ENCODE measurements around the gene STAC2.
A peak's percentile ranks its signal among the peaks of the same experiment; 100 is the strongest.
"Not testable (repeated sequence)": the region's sequence is repeated elsewhere in the genome, so short reads cannot be mapped to it uniquely, and the experiment has no call there.

The STAC2 gene

GRCh38 chr17:39186481-39187002 lies 39.2 kb downstream of the STAC2 start:
- no peak for DNase-seq (ENCODE audit: low spot score)

- DNase-seq (ENCODE audit: low spot score): no peak
Measured at GRCh38 chr17:39183720-39184119, 42.0 kb downstream of the STAC2 start.

- DNase-seq (ENCODE audit: low spot score): no peak
Measured at GRCh38 chr17:39183045-39183444, 42.7 kb downstream of the STAC2 start.

GRCh38 chr17:39181303-39181702 lies 44.4 kb downstream of the STAC2 start:
- no peak for DNase-seq (ENCODE audit: low spot score)

GRCh38 chr17:39178536-39178935 lies 47.2 kb downstream of the STAC2 start:
- no peak for DNase-seq (ENCODE audit: low spot score)

GRCh38 chr17:39177256-39177655 lies 48.5 kb downstream of the STAC2 start:
- DNase-seq (ENCODE audit: low spot score): peak; percentile 27

GRCh38 chr17:39175695-39176093 lies 50.1 kb downstream of the STAC2 start:
- DNase-seq (ENCODE audit: low spot score): no peak

GRCh38 chr17:39174920-39175694 lies 50.6 kb downstream of the STAC2 start:
- peak; percentile 84 for DNase-seq (ENCODE audit: low spot score)

GRCh38 chr17:39173526-39174274 lies 52.0 kb downstream of the STAC2 start:
- DNase-seq (ENCODE audit: low spot score): no peak

GRCh38 chr17:39173080-39173479 lies 52.7 kb downstream of the STAC2 start:
- DNase-seq (ENCODE audit: low spot score): no peak

- no peak for DNase-seq (ENCODE audit: low spot score)
Measured at GRCh38 chr17:39171933-39172332, 53.8 kb downstream of the STAC2 start.

GRCh38 chr17:39170558-39170957 lies 55.2 kb downstream of the STAC2 start:
- no peak for DNase-seq (ENCODE audit: low spot score)

- no peak for DNase-seq (ENCODE audit: low spot score)
Measured at GRCh38 chr17:39170109-39170508, 55.6 kb downstream of the STAC2 start.

- DNase-seq (ENCODE audit: low spot score): no peak
Measured at GRCh38 chr17:39169518-39169917, 56.2 kb downstream of the STAC2 start.

- DNase-seq (ENCODE audit: low spot score): no peak
Measured at GRCh38 chr17:39169101-39169500, 56.6 kb downstream of the STAC2 start.

- DNase-seq (ENCODE audit: low spot score): not testable (repeated sequence)
Measured at GRCh38 chr17:39168503-39168902, 57.2 kb downstream of the STAC2 start.

- DNase-seq (ENCODE audit: low spot score): no peak
Measured at GRCh38 chr17:39167476-39167875, 58.3 kb downstream of the STAC2 start.

- DNase-seq (ENCODE audit: low spot score): no peak
Measured at GRCh38 chr17:39166437-39167335, 59.1 kb downstream of the STAC2 start.

- no peak for DNase-seq (ENCODE audit: low spot score)
Measured at GRCh38 chr17:39165841-39166349, 59.9 kb downstream of the STAC2 start, which contains the start of gene ARL5C. Gene ARL5C, minus strand, starts transcription at chr17:39166161. Its CDS starts 401 bp downstream, at chr17:39165760.

GRCh38 chr17:39165178-39165840 lies 60.4 kb downstream of the STAC2 start:
- no peak for DNase-seq (ENCODE audit: low spot score)

- DNase-seq (ENCODE audit: low spot score): peak; percentile 97
Measured at GRCh38 chr17:39164675-39165143, 61.0 kb downstream of the STAC2 start.

Measured in AG08396 (cell line).